ENCODE results near the gene ATF2. TPM values are rescaled to one million over a fixed set of nuclear protein-coding genes. Genes with fewer than 3 reads are reported as not detected.

Gene ATF2
- total and polyA plus RNA-seq, 9 of the 15 experiments (the other 6 are each of a cell fraction or from before 2014, with no cell fraction given): 24.2 to 111 (median 45.9) TPM

DNA sequence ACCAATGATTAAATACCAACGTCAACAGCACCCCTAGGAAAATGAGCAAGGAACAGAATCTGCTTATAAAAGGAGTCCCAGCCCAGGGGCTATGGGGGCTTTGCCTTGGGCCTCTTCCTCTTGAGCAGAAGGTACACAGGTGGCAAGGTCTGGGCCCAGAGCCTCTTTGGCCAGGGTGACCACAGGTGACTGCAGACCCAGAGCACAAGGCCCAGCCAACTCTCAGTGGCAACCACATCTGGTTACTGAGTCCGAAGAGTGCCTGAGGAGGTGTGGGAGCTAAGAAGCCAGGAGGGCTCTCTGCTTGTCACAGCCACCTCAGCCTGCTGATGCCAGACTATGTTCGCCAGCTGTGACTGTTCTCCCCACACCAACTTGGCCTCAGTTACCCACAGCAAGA, 128.5 kb downstream of the ATF2 start:
- Histone ChIP-seq H3K9ac (ENCODE audit: insufficient read depth in 1 of 2, low read depth in 2 of 2, low read length in 2 of 2) (peak overlapping the region in 1 of 2 experiments; percentile 21; a peak in 1 of 4 replicates), H3K79me2 (ENCODE audit: control insufficient read depth, insufficient read depth, low read length) (no peaks in the 10 kb centered on the region), H3K4me2 (ENCODE audit: insufficient read depth, low read length) (no peak overlapping the region), H3K4me1 (replicated peaks in 1 of 2; ENCODE audit: control insufficient read depth in 2 of 2, insufficient read depth in 2 of 2, low read length in 2 of 2) (no peaks in the 10 kb centered on the region; a peak in 1 of 5 replicates), H3K9me3 (replicated peaks; ENCODE audit: control insufficient read depth, insufficient read depth, low read depth, low read length) (no peaks in the 10 kb centered on the region), H3K4me3 (no peak overlapping the region), H3K9me1 (ENCODE audit: control insufficient read depth, insufficient read depth, low read length) (no peaks in the 10 kb centered on the region), H3K27me3 (ENCODE audit: control insufficient read depth in 2 of 2, insufficient read depth in 2 of 2, low read length in 2 of 2) (no peaks in the 10 kb centered on the region; a peak in 1 of 5 replicates), H2AFZ (ENCODE audit: low read depth, low read length) (no peak overlapping the region), H3K27ac (ENCODE audit: extremely low read depth, low read depth, low read length) (no peak overlapping the region), H4K20me1 (replicated peaks; ENCODE audit: control insufficient read depth, insufficient read depth, low read length) (no peaks in the 10 kb centered on the region), H3K36me3 (ENCODE audit: control insufficient read depth, insufficient read depth, low read length) (no peaks in the 10 kb centered on the region)
- TF ChIP-seq ZNF146 (CRISPR knock-in tag; IDR thresholded peaks at IDR 0.05; ENCODE audit: unreplicated experiment) (no peak), SP2 (IDR thresholded peaks at IDR 0.05; ENCODE audit: extremely low read depth, low read depth, low read length, poor library complexity, severe bottlenecking) (no peak), RBM15 (IDR thresholded peaks at IDR 0.05; ENCODE audit: insufficient read depth, low read length) (no peak), ZSCAN29 (IDR thresholded peaks at IDR 0.05) (no peak)
- TF ChIP-seq, protein P1, sequence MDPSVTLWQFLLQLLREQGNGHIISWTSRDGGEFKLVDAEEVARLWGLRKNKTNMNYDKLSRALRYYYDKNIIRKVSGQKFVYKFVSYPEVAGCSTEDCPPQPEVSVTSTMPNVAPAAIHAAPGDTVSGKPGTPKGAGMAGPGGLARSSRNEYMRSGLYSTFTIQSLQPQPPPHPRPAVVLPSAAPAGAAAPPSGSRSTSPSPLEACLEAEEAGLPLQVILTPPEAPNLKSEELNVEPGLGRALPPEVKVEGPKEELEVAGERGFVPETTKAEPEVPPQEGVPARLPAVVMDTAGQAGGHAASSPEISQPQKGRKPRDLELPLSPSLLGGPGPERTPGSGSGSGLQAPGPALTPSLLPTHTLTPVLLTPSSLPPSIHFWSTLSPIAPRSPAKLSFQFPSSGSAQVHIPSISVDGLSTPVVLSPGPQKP (CRISPR knock-in tag; IDR thresholded peaks at IDR 0.05): no peak
- TF ChIP-seq, protein P2, sequence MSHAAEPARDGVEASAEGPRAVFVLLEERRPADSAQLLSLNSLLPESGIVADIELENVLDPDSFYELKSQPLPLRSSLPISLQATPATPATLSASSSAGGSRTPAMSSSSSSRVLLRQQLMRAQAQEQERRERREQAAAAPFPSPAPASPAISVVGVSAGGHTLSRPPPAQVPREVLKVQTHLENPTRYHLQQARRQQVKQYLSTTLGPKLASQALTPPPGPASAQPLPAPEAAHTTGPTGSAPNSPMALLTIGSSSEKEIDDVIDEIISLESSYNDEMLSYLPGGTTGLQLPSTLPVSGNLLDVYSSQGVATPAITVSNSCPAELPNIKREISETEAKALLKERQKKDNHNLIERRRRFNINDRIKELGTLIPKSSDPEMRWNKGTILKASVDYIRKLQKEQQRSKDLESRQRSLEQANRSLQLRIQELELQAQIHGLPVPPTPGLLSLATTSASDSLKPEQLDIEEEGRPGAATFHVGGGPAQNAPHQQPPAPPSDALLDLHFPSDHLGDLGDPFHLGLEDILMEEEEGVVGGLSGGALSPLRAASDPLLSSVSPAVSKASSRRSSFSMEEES (CRISPR knock-in tag; IDR thresholded peaks at IDR 0.05): no peak
- TF ChIP-seq, protein P3, sequence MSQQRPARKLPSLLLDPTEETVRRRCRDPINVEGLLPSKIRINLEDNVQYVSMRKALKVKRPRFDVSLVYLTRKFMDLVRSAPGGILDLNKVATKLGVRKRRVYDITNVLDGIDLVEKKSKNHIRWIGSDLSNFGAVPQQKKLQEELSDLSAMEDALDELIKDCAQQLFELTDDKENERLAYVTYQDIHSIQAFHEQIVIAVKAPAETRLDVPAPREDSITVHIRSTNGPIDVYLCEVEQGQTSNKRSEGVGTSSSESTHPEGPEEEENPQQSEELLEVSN (IDR thresholded peaks at IDR 0.05; ENCODE audit: borderline replicate concordance in 1 of 2, extremely low read depth in 1 of 2, insufficient read depth in 1 of 2, insufficient read length in 1 of 2, low read depth in 1 of 2, low read length in 1 of 2, poor library complexity in 1 of 2, severe bottlenecking in 1 of 2): no peak
- TF ChIP-seq, protein P4, sequence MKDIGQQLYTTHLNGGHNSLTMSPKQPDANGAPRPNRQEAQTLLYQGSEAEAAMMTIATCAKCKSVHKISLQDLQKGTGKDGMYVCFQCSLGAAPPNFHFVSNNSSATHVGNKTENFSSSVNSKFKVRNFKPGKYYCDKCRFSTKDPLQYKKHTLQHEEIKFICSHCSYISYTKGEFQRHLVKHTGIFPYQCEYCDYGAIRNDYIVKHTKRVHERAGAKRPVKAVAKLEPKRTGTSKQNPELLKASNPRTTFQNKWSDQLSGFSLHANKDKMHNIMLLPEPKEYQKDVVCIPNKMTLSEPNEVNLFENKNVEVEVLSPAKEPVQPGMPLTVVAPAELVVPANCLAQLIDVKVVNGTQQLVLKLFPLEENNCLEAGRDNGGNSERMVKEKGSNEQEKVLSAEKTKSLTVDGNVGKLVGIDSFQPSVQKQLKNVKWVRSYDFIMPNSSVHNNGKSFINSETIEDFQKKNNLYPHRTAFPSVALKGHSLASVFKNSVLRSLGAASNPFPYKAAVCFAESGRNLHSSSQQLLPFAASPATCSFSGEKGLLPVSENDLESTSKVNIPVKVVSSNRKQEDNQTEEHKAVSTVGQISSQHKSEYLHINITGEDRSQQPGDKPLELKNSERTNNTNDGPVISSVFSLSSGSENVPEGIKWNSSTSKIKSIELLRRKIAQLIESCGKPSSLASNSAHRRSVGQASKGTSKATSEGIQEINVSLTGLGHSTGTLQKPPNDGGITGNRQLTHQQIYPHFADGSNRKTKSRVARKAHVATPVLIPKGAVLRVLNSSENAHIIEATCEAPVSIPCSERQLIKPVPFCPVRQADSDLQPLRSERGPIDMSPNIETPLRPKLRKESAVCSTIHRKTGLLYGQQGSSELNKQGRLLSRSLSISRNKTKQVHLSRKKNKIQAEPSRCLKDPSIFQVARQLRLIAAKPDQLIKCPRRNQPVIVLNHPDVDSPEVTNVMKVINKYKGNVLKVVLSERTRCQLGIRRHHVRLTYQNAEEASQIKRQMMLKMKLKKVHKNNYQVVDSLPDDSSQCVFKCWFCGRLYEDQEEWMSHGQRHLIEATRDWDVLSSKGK (CRISPR knock-in tag; IDR thresholded peaks at IDR 0.05): no peak
- BruUV-seq (replicated peaks): no TSS peak
- CTCF ChIA-PET (ENCODE audit: low intra/inter-chr PET ratio): no interaction called here
- in situ Hi-C loops (cut with MboI) (loop anchor here (25.0 kb wide), 1 partner anchor 1048 kb away; the partner anchor contains the start of genes EVX2, HOXD12 and HOXD13), intact Hi-C loops (cut with micrococcal nuclease) (loop anchor here (10.0 kb wide), 1 partner anchor 645 kb away; no protein-coding TSS in a partner anchor)
- FAIRE-seq (no peak), DNase-seq (ENCODE audit: extremely low read depth in 1 of 4, low spot score in 3 of 4) (no peak), ATAC-seq (no peak)
- 44% methylated on average over 3 of the region's 3 CpGs for WGBS (ENCODE audit: insufficient coverage, low coverage, missing lambda C conversion rate)
- POLR2A ChIA-PET: interaction anchor here (0.8 to 1.0 kb wide), 2 partner anchors 10 to 1076 kb away, joined by 3 to 4 read pairs; no protein-coding TSS in a partner anchor
